Measurements from ENCODE around the gene PTCD2. TPM values are rescaled to one million over a fixed set of nuclear protein-coding genes. Genes with fewer than 3 reads are reported as not detected.

PTCD2 gene
- total and polyA plus RNA-seq, 4 experiments from 2014 or later, result 4.1 to 12.0 (median 8.9) TPM

- Mint-ChIP-seq H3K4me3 (no peak overlapping the region), H3K9me3 (peaks cover 0 to 4% (median 0%) of the 10 kb centered on the region in 8 donors), H3K27me3 (peaks cover 5 to 8% of the 10 kb centered on the region in 2 donors), H3K4me1 (no peaks in the 10 kb centered on the region), H3K36me3 (no peaks in the 10 kb centered on the region), H3K27ac (no peak overlapping the region)
- Histone ChIP-seq H3K4me3 (ENCODE audit: low read length in 2 of 2) (no peak overlapping the region), H3K4me1 (ENCODE audit: insufficient read depth, low read length) (no peaks in the 10 kb centered on the region), H3K36me3 (ENCODE audit: insufficient read depth, low read length) (no peaks in the 10 kb centered on the region), H3K27me3 (ENCODE audit: insufficient read depth, low read length) (peaks cover 6% of the 10 kb centered on the region), H3K9me3 (ENCODE audit: control insufficient read depth in 1 of 2, low read length in 2 of 2) (no peaks in the 10 kb centered on the region), H3K27ac (ENCODE audit: low read depth, low read length) (no peak overlapping the region)
- CTCF ChIA-PET (ENCODE audit: partially characterized antibody), result no interaction called here
- intact Hi-C loops (cut with micrococcal nuclease), result no loop called here
- DNase-seq, result no peak
- POLR2A ChIA-PET (ENCODE audit: partially characterized antibody), result no interaction called here
Observed at GRCh38 chr5:72410688-72411295, 90.6 kb downstream of the PTCD2 start.

- no peak overlapping the region for H3K27ac Mint-ChIP-seq
- no peak for DNase-seq
- H3K4me3 Mint-ChIP-seq, result no peak overlapping the region
- no peaks in the 10 kb centered on the region for H3K4me1 ChIP-seq (ENCODE audit: insufficient read depth, low read length)
- ChIA-PET CTCF (ENCODE audit: partially characterized antibody) (no interaction called here), POLR2A (ENCODE audit: partially characterized antibody) (no interaction called here)
- H3K27me3 ChIP-seq (ENCODE audit: insufficient read depth, low read length), result peaks cover 6% of the 10 kb centered on the region
- no peaks in the 10 kb centered on the region for H3K36me3 ChIP-seq (ENCODE audit: insufficient read depth, low read length)
- H3K9me3 Mint-ChIP-seq, result peaks cover 0 to 2% (median 0%) of the 10 kb centered on the region in 8 donors
- no peak overlapping the region for H3K4me3 ChIP-seq (ENCODE audit: low read length in 2 of 2)
- H3K36me3 Mint-ChIP-seq, result no peaks in the 10 kb centered on the region
- no peak overlapping the region for H3K27ac ChIP-seq (ENCODE audit: low read depth, low read length)
- intact Hi-C loops (cut with micrococcal nuclease), result no loop called here
- no peaks in the 10 kb centered on the region for H3K9me3 ChIP-seq (ENCODE audit: control insufficient read depth in 1 of 2, low read length in 2 of 2)
- no peaks in the 10 kb centered on the region for H3K4me1 Mint-ChIP-seq
- peaks cover 5 to 8% of the 10 kb centered on the region in 2 donors for H3K27me3 Mint-ChIP-seq
Observed at GRCh38 chr5:72412283-72413055, 92.3 kb downstream of the PTCD2 start.

GRCh38 chr5:72415616-72416325 lies 95.6 kb downstream of the PTCD2 start:
- H3K27ac ChIP-seq (ENCODE audit: low read depth, low read length), result no peak overlapping the region
- H3K36me3 Mint-ChIP-seq, result no peaks in the 10 kb centered on the region
- H3K9me3 Mint-ChIP-seq, result peaks cover 0 to 2% (median 0%) of the 10 kb centered on the region in 8 donors
- intact Hi-C loops (cut with micrococcal nuclease), result no loop called here
- peaks cover 4 to 5% of the 10 kb centered on the region in 2 donors for H3K27me3 Mint-ChIP-seq
- no peaks in the 10 kb centered on the region for H3K36me3 ChIP-seq (ENCODE audit: insufficient read depth, low read length)
- DNase-seq, result no peak
- H3K27me3 ChIP-seq (ENCODE audit: insufficient read depth, low read length), result peaks cover 6% of the 10 kb centered on the region
- H3K4me3 Mint-ChIP-seq, result no peak overlapping the region
- CTCF ChIA-PET (ENCODE audit: partially characterized antibody), result no interaction called here
- H3K4me1 Mint-ChIP-seq, result no peaks in the 10 kb centered on the region
- no peaks in the 10 kb centered on the region for H3K4me1 ChIP-seq (ENCODE audit: insufficient read depth, low read length)
- H3K4me3 ChIP-seq (ENCODE audit: low read length in 2 of 2), result no peak overlapping the region
- no peaks in the 10 kb centered on the region for H3K9me3 ChIP-seq (ENCODE audit: control insufficient read depth in 1 of 2, low read length in 2 of 2)
- POLR2A ChIA-PET (ENCODE audit: partially characterized antibody), result no interaction called here
- no peak overlapping the region for H3K27ac Mint-ChIP-seq

GRCh38 chr5:72417333-72418062 lies 97.3 kb downstream of the PTCD2 start:
- no peaks in the 10 kb centered on the region for H3K27me3 Mint-ChIP-seq
- ChIA-PET CTCF (ENCODE audit: partially characterized antibody) (no interaction called here), POLR2A (ENCODE audit: partially characterized antibody) (no interaction called here)
- H3K9me3 Mint-ChIP-seq, result peaks cover 0 to 2% (median 0%) of the 10 kb centered on the region in 8 donors
- Histone ChIP-seq H3K27ac (ENCODE audit: low read depth, low read length) (no peak overlapping the region), H3K27me3 (ENCODE audit: insufficient read depth, low read length) (peaks cover under 1% of the 10 kb centered on the region), H3K4me1 (ENCODE audit: insufficient read depth, low read length) (no peaks in the 10 kb centered on the region), H3K4me3 (ENCODE audit: low read length in 2 of 2) (no peak overlapping the region), H3K36me3 (ENCODE audit: insufficient read depth, low read length) (no peaks in the 10 kb centered on the region), H3K9me3 (ENCODE audit: control insufficient read depth in 1 of 2, low read length in 2 of 2) (no peaks in the 10 kb centered on the region)
- H3K4me1 Mint-ChIP-seq, result no peaks in the 10 kb centered on the region
- H3K4me3 Mint-ChIP-seq, result no peak overlapping the region
- H3K36me3 Mint-ChIP-seq, result no peaks in the 10 kb centered on the region
- no peak for DNase-seq
- intact Hi-C loops (cut with micrococcal nuclease), result no loop called here
- no peak overlapping the region for H3K27ac Mint-ChIP-seq

Other genes with a start within 250 kb of the PTCD2 start
- not detected for gene MAP1B, start 212.9 kb upstream of the PTCD2 start, total RNA-seq
- under 1 TPM; 0.13 to 0.25 TPM for gene MAP1B, start 212.9 kb upstream of the PTCD2 start, polyA plus RNA-seq
- gene MRPS27, start 133 bp upstream of the PTCD2 start, total RNA-seq, result 10 to 100 TPM; 36.6 to 44.6 TPM
- 10 to 100 TPM; 38.9 to 39.1 TPM for gene MRPS27, start 133 bp upstream of the PTCD2 start, polyA plus RNA-seq
- gene ZNF366, start 187.0 kb downstream of the PTCD2 start, total RNA-seq, result under 1 TPM; 0.29 to 0.58 TPM
- not detected for gene ZNF366, start 187.0 kb downstream of the PTCD2 start, polyA plus RNA-seq